ENCODE measurements around the gene PDE11A.

The PDE11A gene

DNA sequence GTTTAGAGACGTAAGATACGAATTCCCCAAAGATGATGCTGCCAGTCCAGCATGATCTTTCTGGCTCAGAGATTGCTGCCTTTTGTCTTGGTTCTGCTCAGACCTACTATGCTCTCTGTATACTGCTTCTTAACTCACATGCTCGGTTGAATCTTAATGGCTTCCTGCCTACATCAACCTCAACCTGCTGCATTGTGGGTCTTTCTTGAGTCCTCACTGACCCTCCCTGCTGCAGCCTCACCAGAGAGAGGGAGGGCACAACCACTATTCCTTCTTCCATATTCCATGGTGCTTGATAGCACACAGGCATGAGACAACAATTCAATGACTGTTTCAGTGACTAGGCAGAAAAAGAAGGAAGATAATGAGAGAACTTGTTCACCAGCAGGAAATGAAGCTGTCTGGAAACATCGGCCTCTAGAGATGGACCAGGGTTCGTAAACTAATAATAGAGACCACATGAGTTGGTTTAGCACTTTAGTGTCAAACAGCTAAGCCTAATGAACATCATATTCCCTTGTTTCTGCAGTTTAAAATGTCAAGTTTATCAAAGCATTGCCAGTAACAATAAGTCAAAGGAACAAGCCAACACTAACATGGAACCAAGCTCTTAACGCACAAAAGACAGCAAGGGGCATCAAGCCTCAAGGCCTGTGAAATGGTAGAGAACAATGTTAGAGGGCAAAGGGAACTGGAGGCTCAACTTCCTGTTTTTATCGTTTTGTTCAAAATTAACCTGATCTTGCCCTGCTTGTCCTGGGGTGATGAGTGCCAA lies 333.9 kb downstream of the PDE11A start:
- no peak overlapping the region for H3K4me3 ChIP-seq (ENCODE audit: control insufficient read depth, low read depth, low read length)
- DNase-seq (ENCODE audit: low read depth): no peak
- TF ChIP-seq, protein P1, sequence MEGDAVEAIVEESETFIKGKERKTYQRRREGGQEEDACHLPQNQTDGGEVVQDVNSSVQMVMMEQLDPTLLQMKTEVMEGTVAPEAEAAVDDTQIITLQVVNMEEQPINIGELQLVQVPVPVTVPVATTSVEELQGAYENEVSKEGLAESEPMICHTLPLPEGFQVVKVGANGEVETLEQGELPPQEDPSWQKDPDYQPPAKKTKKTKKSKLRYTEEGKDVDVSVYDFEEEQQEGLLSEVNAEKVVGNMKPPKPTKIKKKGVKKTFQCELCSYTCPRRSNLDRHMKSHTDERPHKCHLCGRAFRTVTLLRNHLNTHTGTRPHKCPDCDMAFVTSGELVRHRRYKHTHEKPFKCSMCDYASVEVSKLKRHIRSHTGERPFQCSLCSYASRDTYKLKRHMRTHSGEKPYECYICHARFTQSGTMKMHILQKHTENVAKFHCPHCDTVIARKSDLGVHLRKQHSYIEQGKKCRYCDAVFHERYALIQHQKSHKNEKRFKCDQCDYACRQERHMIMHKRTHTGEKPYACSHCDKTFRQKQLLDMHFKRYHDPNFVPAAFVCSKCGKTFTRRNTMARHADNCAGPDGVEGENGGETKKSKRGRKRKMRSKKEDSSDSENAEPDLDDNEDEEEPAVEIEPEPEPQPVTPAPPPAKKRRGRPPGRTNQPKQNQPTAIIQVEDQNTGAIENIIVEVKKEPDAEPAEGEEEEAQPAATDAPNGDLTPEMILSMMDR (IDR thresholded peaks at IDR 0.05; ENCODE audit: control insufficient read depth, insufficient read depth, low read depth, low read length, missing control alignments): no peak

DNA sequence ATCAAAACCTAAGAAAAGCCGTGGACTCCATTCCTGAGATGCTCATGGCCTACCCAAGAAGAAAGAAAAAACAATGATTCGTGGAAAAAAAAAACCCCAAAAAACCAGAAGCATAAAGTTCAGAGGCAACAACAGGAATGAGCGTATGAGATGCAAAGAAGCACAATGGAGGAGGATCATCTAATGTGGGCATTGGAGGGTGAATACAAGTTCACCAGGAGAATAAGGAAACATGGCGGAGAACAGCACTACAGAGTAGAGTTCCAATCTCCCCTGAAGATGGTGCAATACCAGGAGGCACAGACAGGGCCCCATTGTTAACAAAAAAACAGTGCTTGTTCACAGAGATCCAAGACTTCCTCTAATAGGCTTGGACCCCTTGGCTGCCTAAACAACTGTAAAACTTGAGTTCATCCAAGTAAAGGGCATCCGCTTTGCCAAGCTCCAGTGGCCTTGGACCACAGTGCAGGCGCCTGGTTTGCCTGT lies 337.2 kb downstream of the PDE11A start:
- no peak overlapping the region for H3K4me3 ChIP-seq (ENCODE audit: control insufficient read depth, low read depth, low read length)
- no peak for DNase-seq (ENCODE audit: low read depth)
- TF ChIP-seq, protein P1 (IDR thresholded peaks at IDR 0.05; ENCODE audit: control insufficient read depth, insufficient read depth, low read depth, low read length, missing control alignments): no peak

DNA sequence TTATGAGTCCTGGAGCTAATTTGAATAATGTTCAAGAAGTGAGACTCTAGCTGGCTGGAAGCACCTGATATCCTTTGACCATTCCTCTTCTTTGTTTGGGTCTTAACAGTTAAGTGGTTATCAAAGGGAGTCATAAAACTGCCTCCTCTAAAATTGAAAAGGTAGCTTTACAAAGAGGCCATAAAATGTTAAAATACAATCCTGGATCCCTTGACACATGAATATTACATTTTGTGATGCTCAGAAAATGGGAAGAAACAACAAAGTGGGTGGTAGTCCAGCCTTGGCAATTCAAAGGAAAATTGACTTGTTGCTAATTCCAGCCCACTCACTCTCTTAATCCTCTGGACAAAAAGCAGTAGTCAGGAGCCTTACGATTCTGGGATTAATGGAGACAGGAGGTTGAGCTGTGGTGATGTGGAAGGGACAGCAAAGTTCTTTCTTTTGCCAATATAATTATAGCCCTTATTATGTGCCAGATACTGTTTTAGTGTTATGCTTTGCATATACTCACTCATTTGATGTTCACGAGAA lies 339.2 kb downstream of the PDE11A start:
- no peak overlapping the region for H3K4me3 ChIP-seq (ENCODE audit: control insufficient read depth, low read depth, low read length)
- DNase-seq (ENCODE audit: low read depth): no peak
- TF ChIP-seq, protein P1 (IDR thresholded peaks at IDR 0.05; ENCODE audit: control insufficient read depth, insufficient read depth, low read depth, low read length, missing control alignments): no peak

GRCh38 chr2:177731384-177731783 lies 341.2 kb downstream of the PDE11A start:
- TF ChIP-seq, protein P1 (IDR thresholded peaks at IDR 0.05; ENCODE audit: control insufficient read depth, insufficient read depth, low read depth, low read length, missing control alignments): no peak

GRCh38 chr2:177730792-177731191 lies 341.8 kb downstream of the PDE11A start:
- TF ChIP-seq, protein P1 (IDR thresholded peaks at IDR 0.05; ENCODE audit: control insufficient read depth, insufficient read depth, low read depth, low read length, missing control alignments): no peak
- no peak for DNase-seq (ENCODE audit: low read depth)
- no peak overlapping the region for H3K4me3 ChIP-seq (ENCODE audit: control insufficient read depth, low read depth, low read length)

More at GRCh38 chr2:177731384-177731783, 341.2 kb downstream of the PDE11A start:
- no peak overlapping the region for H3K4me3 ChIP-seq (ENCODE audit: control insufficient read depth, low read depth, low read length)
- no peak for DNase-seq (ENCODE audit: low read depth)

DNA sequence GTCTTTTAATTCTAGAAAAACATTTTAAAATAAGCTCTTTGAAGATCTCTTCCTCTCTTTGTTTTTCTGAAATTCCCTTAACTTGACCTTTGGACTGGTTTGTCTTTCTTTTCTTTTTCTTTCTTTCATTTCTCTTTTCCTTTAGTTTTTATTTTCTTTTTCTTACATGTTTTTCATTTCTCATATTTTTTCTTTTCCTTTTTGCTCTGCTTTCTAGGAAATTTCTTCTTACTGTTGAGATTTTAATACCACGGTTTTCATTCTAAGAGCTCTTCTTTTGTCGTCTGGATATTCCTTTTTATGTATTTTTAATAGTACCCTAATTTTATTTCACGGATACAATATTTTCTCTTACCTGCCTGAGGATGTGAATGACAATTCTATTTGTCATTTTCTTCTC lies 342.2 kb downstream of the PDE11A start:
- H3K4me3 ChIP-seq (ENCODE audit: control insufficient read depth, low read depth, low read length): no peak overlapping the region
- TF ChIP-seq, protein P1 (IDR thresholded peaks at IDR 0.05; ENCODE audit: control insufficient read depth, insufficient read depth, low read depth, low read length, missing control alignments): no peak
- DNase-seq (ENCODE audit: low read depth): no peak

All from AG09309 (cell line).